Activated naive CD8-positive, alpha-beta T cell (primary cell): Measurements from ENCODE around the gene HS6ST1.

Source experiments
- H3K27ac Mint-ChIP-seq: one replicate; pipeline ENCODE4 v1.8.0; 2021; ENCODE audit warnings: mixed read lengths
- H3K27me3 Mint-ChIP-seq: one replicate; pipeline ENCODE4 v1.8.0; 2021; ENCODE audit warnings: mixed read lengths
- H3K36me3 Mint-ChIP-seq: one replicate; pipeline ENCODE4 v1.8.0; 2021; ENCODE audit warnings: mixed read lengths
- H3K4me1 Mint-ChIP-seq: one replicate; pipeline ENCODE4 v1.8.0; 2021; ENCODE audit warnings: low read depth, mixed read lengths
- H3K4me3 Mint-ChIP-seq: one replicate; pipeline ENCODE4 v1.8.0; 2021; ENCODE audit warnings: mild to moderate bottlenecking, mixed read lengths
- H3K9me3 Mint-ChIP-seq: one replicate; pipeline ENCODE4 v1.8.0; 2021; ENCODE audit warnings: low read depth, mixed read lengths

The HS6ST1 gene

GRCh38 chr2:128291844-128292598, 26.6 kb downstream of the HS6ST1 start:
- Mint-ChIP-seq H3K36me3 (no peaks in the 10 kb centered on the region), H3K4me1 (peaks cover 4% of the 10 kb centered on the region), H3K27ac (no peak overlapping the region), H3K4me3 (no peak overlapping the region), H3K9me3 (no peaks in the 10 kb centered on the region), H3K27me3 (no peaks in the 10 kb centered on the region)

GRCh38 chr2:128291161-128291843, 27.4 kb downstream of the HS6ST1 start:
- no peak overlapping the region for H3K4me3 Mint-ChIP-seq
- peaks cover 2% of the 10 kb centered on the region for H3K4me1 Mint-ChIP-seq
- H3K27me3 Mint-ChIP-seq = no peaks in the 10 kb centered on the region
- H3K27ac Mint-ChIP-seq = no peak overlapping the region
- H3K36me3 Mint-ChIP-seq = no peaks in the 10 kb centered on the region
- H3K9me3 Mint-ChIP-seq = no peaks in the 10 kb centered on the region

GRCh38 chr2:128290356-128290755, 28.3 kb downstream of the HS6ST1 start:
- no peak overlapping the region for H3K4me3 Mint-ChIP-seq
- no peak overlapping the region for H3K27ac Mint-ChIP-seq
- no peaks in the 10 kb centered on the region for H3K36me3 Mint-ChIP-seq
- H3K27me3 Mint-ChIP-seq = no peaks in the 10 kb centered on the region
- H3K9me3 Mint-ChIP-seq = no peaks in the 10 kb centered on the region
- peaks cover 2% of the 10 kb centered on the region for H3K4me1 Mint-ChIP-seq

GRCh38 chr2:128289439-128289838, 29.2 kb downstream of the HS6ST1 start:
- H3K4me3 Mint-ChIP-seq = no peak overlapping the region
- no peaks in the 10 kb centered on the region for H3K36me3 Mint-ChIP-seq
- H3K27me3 Mint-ChIP-seq = no peaks in the 10 kb centered on the region
- H3K27ac Mint-ChIP-seq = no peak overlapping the region
- H3K4me1 Mint-ChIP-seq = peaks cover 2% of the 10 kb centered on the region
- H3K9me3 Mint-ChIP-seq = no peaks in the 10 kb centered on the region

- H3K9me3 Mint-ChIP-seq = no peaks in the 10 kb centered on the region
- no peak overlapping the region for H3K27ac Mint-ChIP-seq
- no peaks in the 10 kb centered on the region for H3K36me3 Mint-ChIP-seq
- H3K4me3 Mint-ChIP-seq = no peak overlapping the region
- H3K4me1 Mint-ChIP-seq = peaks cover 4% of the 10 kb centered on the region
- H3K27me3 Mint-ChIP-seq = no peaks in the 10 kb centered on the region
These were observed 29.9 kb downstream of the HS6ST1 start for GRCh38 chr2:128288781-128289180.

GRCh38 chr2:128287780-128288735, 30.6 kb downstream of the HS6ST1 start:
- no peaks in the 10 kb centered on the region for H3K36me3 Mint-ChIP-seq
- no peaks in the 10 kb centered on the region for H3K9me3 Mint-ChIP-seq
- peaks cover 7% of the 10 kb centered on the region for H3K4me1 Mint-ChIP-seq
- H3K4me3 Mint-ChIP-seq = no peak overlapping the region
- no peak overlapping the region for H3K27ac Mint-ChIP-seq
- no peaks in the 10 kb centered on the region for H3K27me3 Mint-ChIP-seq

GRCh38 chr2:128286905-128287779, 31.5 kb downstream of the HS6ST1 start:
- Mint-ChIP-seq H3K4me1 (peaks cover 10% of the 10 kb centered on the region), H3K36me3 (no peaks in the 10 kb centered on the region)

GRCh38 chr2:128286011-128286721, 32.5 kb downstream of the HS6ST1 start:
- Mint-ChIP-seq H3K9me3 (no peaks in the 10 kb centered on the region), H3K4me1 (peaks cover 13% of the 10 kb centered on the region), H3K27me3 (no peaks in the 10 kb centered on the region), H3K36me3 (no peaks in the 10 kb centered on the region), H3K27ac (no peak overlapping the region), H3K4me3 (no peak overlapping the region)

More at GRCh38 chr2:128286905-128287779, 31.5 kb downstream of the HS6ST1 start:
- Mint-ChIP-seq H3K27ac (no peak overlapping the region), H3K9me3 (no peaks in the 10 kb centered on the region), H3K27me3 (no peaks in the 10 kb centered on the region), H3K4me3 (no peak overlapping the region)

GRCh38 chr2:128285329-128285931, 33.2 kb downstream of the HS6ST1 start:
- no peaks in the 10 kb centered on the region for H3K36me3 Mint-ChIP-seq
- no peak overlapping the region for H3K4me3 Mint-ChIP-seq
- no peaks in the 10 kb centered on the region for H3K9me3 Mint-ChIP-seq
- no peak overlapping the region for H3K27ac Mint-ChIP-seq
- H3K4me1 Mint-ChIP-seq = peaks cover 18% of the 10 kb centered on the region
- H3K27me3 Mint-ChIP-seq = no peaks in the 10 kb centered on the region

GRCh38 chr2:128284841-128285240, 33.8 kb downstream of the HS6ST1 start:
- no peaks in the 10 kb centered on the region for H3K36me3 Mint-ChIP-seq
- H3K4me3 Mint-ChIP-seq = no peak overlapping the region
- H3K27me3 Mint-ChIP-seq = no peaks in the 10 kb centered on the region

GRCh38 chr2:128284037-128284441, 34.6 kb downstream of the HS6ST1 start:
- Mint-ChIP-seq H3K36me3 (no peaks in the 10 kb centered on the region), H3K9me3 (no peaks in the 10 kb centered on the region), H3K27ac (no peak overlapping the region), H3K4me1 (peaks cover 16% of the 10 kb centered on the region), H3K4me3 (no peak overlapping the region), H3K27me3 (no peaks in the 10 kb centered on the region)

More at GRCh38 chr2:128284841-128285240, 33.8 kb downstream of the HS6ST1 start:
- no peaks in the 10 kb centered on the region for H3K9me3 Mint-ChIP-seq
- H3K4me1 Mint-ChIP-seq = peaks cover 16% of the 10 kb centered on the region
- no peak overlapping the region for H3K27ac Mint-ChIP-seq

GRCh38 chr2:128282976-128283810, 35.5 kb downstream of the HS6ST1 start:
- H3K4me1 Mint-ChIP-seq = peaks cover 16% of the 10 kb centered on the region
- H3K4me3 Mint-ChIP-seq = no peak overlapping the region
- no peak overlapping the region for H3K27ac Mint-ChIP-seq
- H3K36me3 Mint-ChIP-seq = no peaks in the 10 kb centered on the region
- no peaks in the 10 kb centered on the region for H3K27me3 Mint-ChIP-seq
- no peaks in the 10 kb centered on the region for H3K9me3 Mint-ChIP-seq
